Stomach smooth muscle (tissue), 2 donors: ENCODE results near the gene ERC1.

Experiments
- H3K27ac ChIP-seq: one replicate; pipeline ENCODE4 v1.7.0; 2013; ENCODE audit warnings: mild to moderate bottlenecking, low read length, inconsistent platforms
- H3K27me3 ChIP-seq, 2 donors: one replicate each; pipeline ENCODE4 v1.7.0; 2013; ENCODE audit warnings: low read length in 2 of 2; ENCODE audit not compliant: insufficient read depth in 2 of 2, control insufficient read depth in 1 of 2
- H3K36me3 ChIP-seq, 2 donors: one replicate each; pipeline ENCODE4 v1.7.0; 2013; ENCODE audit warnings: low read length in 2 of 2; ENCODE audit not compliant: control insufficient read depth in 2 of 2, insufficient read depth in 2 of 2
- H3K4me1 ChIP-seq: one replicate; pipeline ENCODE4 v1.7.0; 2013; ENCODE audit warnings: low read length; ENCODE audit not compliant: control insufficient read depth, insufficient read depth
- H3K4me3 ChIP-seq, 2 donors: one replicate each; pipeline ENCODE4 v1.7.0; 2013; ENCODE audit warnings: low read length in 2 of 2
- H3K9ac ChIP-seq, 2 donors: one replicate each; pipeline ENCODE4 v1.7.0; 2013; ENCODE audit warnings: low read length in 2 of 2, mild to moderate bottlenecking in 1 of 2
- H3K9me3 ChIP-seq, 2 donors: one replicate each; pipeline ENCODE4 v1.7.0; 2013; ENCODE audit warnings: low read length in 2 of 2; ENCODE audit not compliant: control insufficient read depth in 2 of 2
- donor health status: healthy.
- donor health status: Pancreatic carcinoma.

Gene ERC1

GRCh38 chr12:1319212-1319611 lies 328.2 kb downstream of the ERC1 start:
- Histone ChIP-seq H3K27me3 (no peaks in the 10 kb centered on the region), H3K9ac (no peak overlapping the region), H3K4me3 (no peak overlapping the region), H3K27ac (no peak overlapping the region), H3K36me3 (no peaks in the 10 kb centered on the region), H3K4me1 (peaks cover 6% of the 10 kb centered on the region), H3K9me3 (no peaks in the 10 kb centered on the region)

- Histone ChIP-seq H3K27me3 (no peaks in the 10 kb centered on the region), H3K4me3 (no peak overlapping the region), H3K36me3 (no peaks in the 10 kb centered on the region), H3K9ac (no peak overlapping the region), H3K9me3 (no peaks in the 10 kb centered on the region), H3K27ac (no peak overlapping the region), H3K4me1 (peaks cover 6% of the 10 kb centered on the region)
Observed at GRCh38 chr12:1320021-1320420, 329.0 kb downstream of the ERC1 start.

DNA sequence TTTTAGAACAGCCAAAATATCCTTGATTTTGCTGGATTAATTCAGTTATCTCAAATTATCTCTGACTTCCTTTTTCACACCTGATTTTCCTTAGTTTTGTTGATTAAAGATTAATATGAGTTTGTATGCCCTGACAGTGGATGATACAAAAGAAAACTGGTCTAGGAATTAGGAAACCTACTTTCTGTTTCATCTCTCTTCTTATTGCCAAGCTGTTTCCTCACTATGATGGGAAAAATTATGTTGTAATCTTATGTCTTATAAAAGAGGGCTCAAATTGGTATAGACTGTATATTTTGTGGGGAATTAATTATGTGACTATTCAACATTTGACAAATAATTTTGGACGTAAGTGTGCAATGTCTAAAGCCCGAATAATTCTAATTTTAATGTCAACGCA lies 331.8 kb downstream of the ERC1 start:
- Histone ChIP-seq H3K9ac (no peak overlapping the region), H3K9me3 (no peaks in the 10 kb centered on the region), H3K4me1 (peaks cover 6% of the 10 kb centered on the region), H3K4me3 (no peak overlapping the region), H3K27me3 (no peaks in the 10 kb centered on the region), H3K36me3 (no peaks in the 10 kb centered on the region), H3K27ac (no peak overlapping the region)

- Histone ChIP-seq H3K9ac (no peak overlapping the region), H3K4me1 (no peaks in the 10 kb centered on the region), H3K4me3 (no peak overlapping the region), H3K27me3 (no peaks in the 10 kb centered on the region), H3K9me3 (no peaks in the 10 kb centered on the region), H3K36me3 (no peaks in the 10 kb centered on the region), H3K27ac (no peak overlapping the region)
Observed at GRCh38 chr12:1324099-1324498, 333.1 kb downstream of the ERC1 start.

- Histone ChIP-seq H3K27ac (no peak overlapping the region), H3K9me3 (no peaks in the 10 kb centered on the region), H3K27me3 (no peaks in the 10 kb centered on the region), H3K36me3 (no peaks in the 10 kb centered on the region), H3K4me1 (no peaks in the 10 kb centered on the region), H3K4me3 (no peak overlapping the region), H3K9ac (no peak overlapping the region)
Observed at GRCh38 chr12:1324910-1325309, 333.9 kb downstream of the ERC1 start.

- no peaks in the 10 kb centered on the region for H3K4me1 ChIP-seq
- H3K4me3 ChIP-seq: no peak overlapping the region
- no peaks in the 10 kb centered on the region for H3K27me3 ChIP-seq
- H3K27ac ChIP-seq: no peak overlapping the region
- no peaks in the 10 kb centered on the region for H3K9me3 ChIP-seq
- no peak overlapping the region for H3K9ac ChIP-seq
- H3K36me3 ChIP-seq: no peaks in the 10 kb centered on the region
Observed at GRCh38 chr12:1325666-1326065, 334.6 kb downstream of the ERC1 start.

GRCh38 chr12:1326258-1326657 lies 335.2 kb downstream of the ERC1 start:
- Histone ChIP-seq H3K4me3 (no peak overlapping the region), H3K9ac (no peak overlapping the region), H3K9me3 (no peaks in the 10 kb centered on the region), H3K27ac (no peak overlapping the region), H3K27me3 (no peaks in the 10 kb centered on the region), H3K4me1 (no peaks in the 10 kb centered on the region), H3K36me3 (no peaks in the 10 kb centered on the region)

- H3K4me1 ChIP-seq: no peaks in the 10 kb centered on the region
- H3K27me3 ChIP-seq: no peaks in the 10 kb centered on the region
- no peaks in the 10 kb centered on the region for H3K36me3 ChIP-seq
- H3K9me3 ChIP-seq: no peaks in the 10 kb centered on the region
- H3K9ac ChIP-seq: no peak overlapping the region
- H3K27ac ChIP-seq: no peak overlapping the region
- no peak overlapping the region for H3K4me3 ChIP-seq
Observed at GRCh38 chr12:1328391-1328790, 337.4 kb downstream of the ERC1 start.

DNA sequence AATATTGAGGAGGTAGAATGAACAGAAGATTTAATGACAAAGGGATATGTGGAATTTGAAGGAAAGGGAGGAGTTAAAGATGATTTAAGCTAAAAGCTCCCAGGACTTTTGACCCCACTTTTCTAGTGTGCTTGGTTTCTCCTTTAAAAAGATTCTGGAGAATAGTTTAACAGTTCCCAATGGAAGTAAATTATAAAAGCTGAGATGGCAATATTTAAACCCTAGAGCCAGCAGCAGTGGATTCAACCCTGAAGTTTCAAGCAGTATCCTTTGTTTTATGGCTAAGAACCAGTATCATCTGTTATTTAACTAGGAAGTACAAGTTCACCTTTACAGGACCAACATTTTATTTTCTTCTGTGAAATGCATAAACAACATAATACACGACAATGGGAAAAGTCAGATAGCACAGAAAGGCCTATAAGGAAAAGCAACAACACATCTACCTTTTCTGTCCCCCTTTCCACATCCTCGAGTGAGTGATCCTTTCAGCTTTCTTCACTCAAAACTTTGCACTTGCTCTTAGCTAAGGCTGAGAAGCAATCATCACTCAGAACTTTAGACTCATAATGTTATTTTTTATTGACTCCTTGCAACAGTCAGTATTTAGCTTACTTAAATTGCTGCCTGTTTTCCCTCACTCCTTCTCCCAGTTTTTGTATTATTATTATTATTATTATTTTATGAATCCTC lies 338.9 kb downstream of the ERC1 start:
- H3K9ac ChIP-seq: no peak overlapping the region
- H3K27ac ChIP-seq: no peak overlapping the region

DNA sequence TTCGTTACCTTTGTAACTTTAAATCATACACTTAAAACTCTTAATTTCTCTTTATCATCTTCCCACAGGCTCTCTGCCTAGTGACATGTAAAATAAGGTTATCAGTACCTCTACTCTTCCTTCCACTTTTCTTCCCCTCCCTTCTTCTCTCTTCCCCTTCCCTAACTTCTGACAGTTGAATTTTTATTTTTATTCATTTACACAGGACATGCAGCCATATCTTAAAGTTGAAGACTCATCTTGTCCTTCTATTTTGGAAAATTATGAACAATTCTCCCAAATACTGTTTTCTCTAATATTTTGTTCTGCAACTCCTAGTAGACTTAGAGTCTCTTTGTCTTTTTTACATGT lies 339.4 kb downstream of the ERC1 start:
- H3K36me3 ChIP-seq: no peaks in the 10 kb centered on the region
- no peaks in the 10 kb centered on the region for H3K4me1 ChIP-seq
- H3K9me3 ChIP-seq: no peaks in the 10 kb centered on the region
- H3K27me3 ChIP-seq: no peaks in the 10 kb centered on the region
- H3K27ac ChIP-seq: no peak overlapping the region
- no peak overlapping the region for H3K9ac ChIP-seq
- no peak overlapping the region for H3K4me3 ChIP-seq

More for the DNA sequence above, 338.9 kb downstream of the ERC1 start:
- no peaks in the 10 kb centered on the region for H3K36me3 ChIP-seq
- no peak overlapping the region for H3K4me3 ChIP-seq
- no peaks in the 10 kb centered on the region for H3K9me3 ChIP-seq
- H3K27me3 ChIP-seq: no peaks in the 10 kb centered on the region
- no peaks in the 10 kb centered on the region for H3K4me1 ChIP-seq

- H3K9me3 ChIP-seq: no peaks in the 10 kb centered on the region
- H3K4me3 ChIP-seq: no peak overlapping the region
- no peaks in the 10 kb centered on the region for H3K27me3 ChIP-seq
- H3K27ac ChIP-seq: no peak overlapping the region
- H3K4me1 ChIP-seq: no peaks in the 10 kb centered on the region
- H3K36me3 ChIP-seq: no peaks in the 10 kb centered on the region
- H3K9ac ChIP-seq: no peak overlapping the region
Observed at GRCh38 chr12:1332327-1332726, 341.3 kb downstream of the ERC1 start.
